H9 (cell line): ENCODE measurements around the gene PDE7B. TPM values are rescaled to one million over a fixed set of nuclear protein-coding genes. Genes with fewer than 3 reads are reported as not detected.

ENCODE experiments used
- DNase-seq: peaks from one replicate; pipeline ENCODE4 v3.0.0-alpha.2; 2017
- H2AFZ ChIP-seq: one replicate; pipeline ENCODE4 v1.6.1; 2013; ENCODE audit warnings: mild to moderate bottlenecking, low read length, control low read depth, moderate library complexity
- H2AK5ac ChIP-seq: 2 replicates; pipeline ENCODE4 v1.6.1; 2013; ENCODE audit warnings: low read length, control low read depth, mixed read lengths; ENCODE audit not compliant: insufficient read length
- H2BK120ac ChIP-seq: one replicate; pipeline ENCODE4 v1.6.1; 2013; ENCODE audit warnings: low read depth, mild to moderate bottlenecking, low read length, control low read depth, inconsistent platforms; ENCODE audit not compliant: poor library complexity, severe bottlenecking
- H2BK12ac ChIP-seq: 2 replicates; pipeline ENCODE4 v1.6.1; 2013; ENCODE audit warnings: low read length, control low read depth, mixed read lengths, low read depth; ENCODE audit not compliant: insufficient read length
- H2BK15ac ChIP-seq: 2 replicates; pipeline ENCODE4 v1.6.1; 2013; ENCODE audit warnings: low read depth, low read length, control low read depth
- H2BK20ac ChIP-seq: one replicate; pipeline ENCODE4 v1.6.1; 2013; ENCODE audit warnings: low read depth, mild to moderate bottlenecking, low read length, control low read depth, inconsistent platforms; ENCODE audit not compliant: poor library complexity, severe bottlenecking
- H2BK5ac ChIP-seq: 2 replicates; pipeline ENCODE4 v1.6.1; 2013; ENCODE audit warnings: low read length, control low read depth, mixed read lengths; ENCODE audit not compliant: insufficient read length
- H3K14ac ChIP-seq: 2 replicates; pipeline ENCODE4 v1.6.1; 2013; ENCODE audit warnings: low read length, control low read depth; ENCODE audit not compliant: insufficient read depth
- H3K18ac ChIP-seq: 2 replicates; pipeline ENCODE4 v1.6.1; 2013; ENCODE audit warnings: low read depth, mild to moderate bottlenecking, mixed read lengths, low read length, control low read depth; ENCODE audit not compliant: insufficient read length
- H3K23ac ChIP-seq: 2 replicates; pipeline ENCODE4 v1.6.1; 2013; ENCODE audit warnings: low read length, control low read depth, mixed read lengths, low read depth; ENCODE audit not compliant: insufficient read length
- H3K23me2 ChIP-seq: 2 replicates; pipeline ENCODE4 v1.6.1; 2013; ENCODE audit warnings: low read depth, mild to moderate bottlenecking, mixed read lengths, low read length, control low read depth; ENCODE audit not compliant: insufficient read length, poor library complexity, severe bottlenecking
- H3K27ac ChIP-seq: 2 replicates; pipeline ENCODE4 v1.5.1; 2013; ENCODE audit warnings: low read length, control low read depth, mixed read lengths, low read depth; ENCODE audit not compliant: insufficient read length
- H3K27me3 ChIP-seq: 2 replicates; pipeline ENCODE4 v1.6.1; 2013; ENCODE audit warnings: low read length, control low read depth, inconsistent platforms; ENCODE audit not compliant: insufficient read depth
- H3K4ac ChIP-seq: 2 replicates; pipeline ENCODE4 v1.6.1; 2013; ENCODE audit warnings: low read depth, mild to moderate bottlenecking, control low read depth, inconsistent platforms, low read length, moderate library complexity
- H3K4me1 ChIP-seq: 2 replicates; pipeline ENCODE4 v1.6.1; 2013; ENCODE audit warnings: low read length, control low read depth, inconsistent platforms; ENCODE audit not compliant: insufficient read depth
- H3K4me2 ChIP-seq: 2 replicates; pipeline ENCODE4 v1.6.1; 2013; ENCODE audit warnings: low read length, control low read depth, mixed read lengths; ENCODE audit not compliant: insufficient read length, insufficient read depth
- H3K56ac ChIP-seq: 2 replicates; pipeline ENCODE4 v1.6.1; 2013; ENCODE audit warnings: low read depth, mild to moderate bottlenecking, mixed read lengths, low read length, control low read depth; ENCODE audit not compliant: insufficient read length
- H3K79me1 ChIP-seq: 2 replicates; pipeline ENCODE4 v1.6.1; 2013; ENCODE audit warnings: low read depth, mild to moderate bottlenecking, moderate library complexity, low read length, control low read depth, inconsistent platforms; ENCODE audit not compliant: insufficient read depth, poor library complexity, severe bottlenecking
- H3K79me2 ChIP-seq: 2 replicates; pipeline ENCODE4 v1.6.1; 2013; ENCODE audit warnings: low read length, control low read depth, inconsistent platforms; ENCODE audit not compliant: insufficient read depth
- H3K9ac ChIP-seq: 2 replicates; pipeline ENCODE4 v1.6.1; 2013; ENCODE audit warnings: low read length, control low read depth, mixed read lengths; ENCODE audit not compliant: insufficient read length; ENCODE audit errors: extremely low read depth
- H3K9me3 ChIP-seq: one replicate; pipeline ENCODE4 v1.6.1; 2013; ENCODE audit warnings: low read depth, low read length, inconsistent platforms; ENCODE audit not compliant: control insufficient read depth
- H3T11ph ChIP-seq: one replicate; pipeline ENCODE4 v1.6.1; 2013; ENCODE audit warnings: mild to moderate bottlenecking, low read length, control low read depth, inconsistent platforms
- H4K20me1 ChIP-seq: one replicate; pipeline ENCODE4 v1.6.1; 2013; ENCODE audit not compliant: control insufficient read depth, insufficient read length, insufficient read depth
- H4K5ac ChIP-seq: 2 replicates; pipeline ENCODE4 v1.6.1; 2013; ENCODE audit warnings: low read depth, mild to moderate bottlenecking, mixed read lengths, low read length, control low read depth; ENCODE audit not compliant: insufficient read length
- H4K8ac ChIP-seq: replicated peaks from 2 replicates; pipeline ENCODE4 v1.6.1; 2013; ENCODE audit warnings: low read length, control low read depth, mixed read lengths, low read depth; ENCODE audit not compliant: insufficient read length
- H4K91ac ChIP-seq: 2 replicates; pipeline ENCODE4 v1.6.1; 2013; ENCODE audit warnings: low read depth, mild to moderate bottlenecking, moderate library complexity, mixed read lengths, low read length, control low read depth; ENCODE audit not compliant: insufficient read length
- H3K27ac Mint-ChIP-seq, 3 experiments: 2 replicates in 2 of 3; 3 replicates in 1 of 3; pipeline ENCODE4 v1.8.0; 2020 to 2021; ENCODE audit warnings: mixed read lengths in 3 of 3, mild to moderate bottlenecking in 1 of 3, moderate library complexity in 1 of 3
- H3K27me3 Mint-ChIP-seq: 2 replicates; pipeline ENCODE4 v1.8.0; 2021; ENCODE audit warnings: low read depth, mild to moderate bottlenecking, moderate library complexity, mixed read lengths
- H3K36me3 Mint-ChIP-seq, 3 experiments: 2 replicates in 2 of 3; 3 replicates in 1 of 3; pipeline ENCODE4 v1.8.0; 2020 to 2021; ENCODE audit warnings: low read depth in 3 of 3, mixed read lengths in 3 of 3; ENCODE audit not compliant: insufficient read depth in 1 of 3
- H3K4me1 Mint-ChIP-seq, 2 experiments: 2 replicates each; pipeline ENCODE4 v1.8.0; 2020; ENCODE audit warnings: mixed read lengths in 2 of 2
- H3K4me3 Mint-ChIP-seq, 2 experiments: 2 replicates in 1 of 2; 3 replicates in 1 of 2; pipeline ENCODE4 v1.8.0; 2020 to 2021; ENCODE audit warnings: mild to moderate bottlenecking in 2 of 2, mixed read lengths in 2 of 2, moderate library complexity in 1 of 2
- H3K9me3 Mint-ChIP-seq, 2 experiments: 2 replicates in 1 of 2; 3 replicates in 1 of 2; pipeline ENCODE4 v1.8.0; 2020; ENCODE audit warnings: mild to moderate bottlenecking in 2 of 2, mixed read lengths in 2 of 2, moderate library complexity in 1 of 2
- CTCF ChIP-seq: fragments of 200-600 bp; sonication (generic); conservative IDR thresholded peaks from 3 replicates; pipeline ENCODE4 v1.8.0; 2021; ENCODE audit warnings: antibody characterized with exemption, mild to moderate bottlenecking
- WGBS: extraction: QIAGEN DNeasy Blood & Tissue Kit; methylation state at CpG from one replicate; pipeline ENCODE4 v1.1.7; 2013; ENCODE audit warnings: missing lambda C conversion rate, low lambda C conversion rate, mixed read lengths; ENCODE audit not compliant: insufficient read length; ENCODE audit errors: extremely low coverage; 5-methylcytosine and 5-hydroxymethylcytosine counted together
- total RNA-seq: library from RNA; stranded (reverse); gene quantifications from 2 replicates; pipeline ENCODE4 v1.2.1, GENCODE V29; 2021

PDE7B gene
- total RNA-seq, 1 experiment from 2014 or later, result not detected

DNA sequence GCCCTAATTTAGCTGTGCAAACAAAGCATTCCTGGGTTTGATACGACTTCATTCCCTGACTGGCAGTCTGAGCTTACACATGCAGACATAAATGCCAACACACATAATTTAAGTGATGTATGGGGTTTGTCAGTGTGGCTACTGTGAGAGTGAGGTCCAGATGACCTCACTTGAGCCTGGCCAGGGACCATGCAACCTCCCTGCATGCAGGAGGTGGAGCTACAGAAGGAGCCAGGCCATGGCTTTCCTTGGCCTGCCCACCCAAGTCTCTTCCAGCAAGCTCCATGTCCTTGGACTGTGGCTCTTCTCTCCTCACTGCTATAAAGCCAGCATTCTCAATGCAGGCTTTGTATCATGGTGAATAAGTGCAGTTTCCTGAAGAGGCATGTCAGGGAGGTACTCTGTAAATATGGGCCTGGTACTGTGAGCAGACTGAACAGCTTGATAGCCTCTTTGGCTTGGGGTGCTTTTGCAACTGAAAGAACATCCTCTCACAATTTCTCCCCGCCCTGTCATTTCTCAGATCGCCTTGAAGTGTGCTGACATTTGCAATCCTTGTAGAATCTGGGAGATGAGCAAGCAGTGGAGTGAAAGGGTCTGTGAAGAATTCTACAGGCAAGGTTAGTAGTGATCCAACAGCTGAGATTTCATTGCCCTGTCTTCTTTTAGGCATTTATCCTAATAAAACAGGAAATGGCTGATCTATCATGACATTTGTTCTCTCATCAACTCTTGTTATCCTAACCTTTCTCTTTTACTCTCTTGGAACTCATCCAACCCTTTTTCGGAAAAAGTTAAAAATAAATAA, 329.4 kb downstream of the PDE7B start:
- no peaks in the 10 kb centered on the region for H3K79me1 ChIP-seq
- no peak overlapping the region for H2AFZ ChIP-seq
- H3T11ph ChIP-seq, result no peak overlapping the region
- no peak overlapping the region for H3K4me2 ChIP-seq
- H2BK15ac ChIP-seq, result no peak overlapping the region
- DNase-seq, result no peak
- H4K20me1 ChIP-seq, result no peaks in the 10 kb centered on the region
- no peak overlapping the region for H4K8ac ChIP-seq
- H3K23ac ChIP-seq, result no peak overlapping the region
- no peak overlapping the region for H3K4ac ChIP-seq
- no peak overlapping the region for H3K14ac ChIP-seq
- H2BK20ac ChIP-seq, result no peak overlapping the region
- Mint-ChIP-seq H3K9me3 (no peaks in the 10 kb centered on the region), H3K4me3 (no peak overlapping the region), H3K4me1 (no peaks in the 10 kb centered on the region), H3K27ac (no peak overlapping the region), H3K27me3 (no peaks in the 10 kb centered on the region), H3K36me3 (no peaks in the 10 kb centered on the region)
- no peak overlapping the region for H2BK120ac ChIP-seq
- H3K27ac ChIP-seq, result no peak overlapping the region
- no peak for TF ChIP-seq CTCF
- no peak overlapping the region for H2BK5ac ChIP-seq
- H3K56ac ChIP-seq, result no peak overlapping the region
- no peaks in the 10 kb centered on the region for H3K9me3 ChIP-seq
- H2BK12ac ChIP-seq, result no peak overlapping the region
- no peak overlapping the region for H3K18ac ChIP-seq
- H4K5ac ChIP-seq, result no peak overlapping the region
- H3K27me3 ChIP-seq, result no peaks in the 10 kb centered on the region
- no peak overlapping the region for H2AK5ac ChIP-seq
- H3K79me2 ChIP-seq, result no peaks in the 10 kb centered on the region
- H3K4me1 ChIP-seq, result no peaks in the 10 kb centered on the region
- no peak overlapping the region for H4K91ac ChIP-seq
- WGBS, result no CpG with 5 or more reads among the region's 4 CpGs
- no peaks in the 10 kb centered on the region for H3K23me2 ChIP-seq
- H3K9ac ChIP-seq, result no peak overlapping the region
